HG03159 (cell line): Measurements from ENCODE around the gene KIAA0930.

Experiments used
- ATAC-seq: cut with Tn5 transposase; IDR thresholded peaks from one replicate; pipeline ENCODE4 v1.9.1; 2021; ENCODE audit warnings: mild to moderate bottlenecking, moderate library complexity; ENCODE audit not compliant: unreplicated experiment

Gene KIAA0930

GRCh38 chr22:45238957-45239680 is 1.6 kb downstream of the KIAA0930 start:
- no peak for ATAC-seq

GRCh38 chr22:45238076-45238956 is 2.4 kb downstream of the KIAA0930 start:
- no peak for ATAC-seq

GRCh38 chr22:45237065-45237990 is 3.4 kb downstream of the KIAA0930 start:
- no peak for ATAC-seq

GRCh38 chr22:45235851-45236342 is 4.8 kb downstream of the KIAA0930 start:
- ATAC-seq, result peak; percentile 3

- peak; percentile 76 for ATAC-seq
Observed at GRCh38 chr22:45235101-45235777, 5.5 kb downstream of the KIAA0930 start.

GRCh38 chr22:45233827-45234226 is 6.9 kb downstream of the KIAA0930 start:
- ATAC-seq, result no peak

GRCh38 chr22:45233386-45233785 is 7.3 kb downstream of the KIAA0930 start:
- ATAC-seq, result no peak

- ATAC-seq, result no peak
Observed at GRCh38 chr22:45231293-45231692, 9.4 kb downstream of the KIAA0930 start.

- no peak for ATAC-seq
Observed at GRCh38 chr22:45230026-45230721, 10.5 kb downstream of the KIAA0930 start.

GRCh38 chr22:45229181-45229580 is 11.5 kb downstream of the KIAA0930 start:
- ATAC-seq, result no peak

- no peak for ATAC-seq
Observed at GRCh38 chr22:45228401-45228754, 12.3 kb downstream of the KIAA0930 start.

- no peak for ATAC-seq
Observed at GRCh38 chr22:45227645-45228400, 12.9 kb downstream of the KIAA0930 start.

- ATAC-seq, result no peak
Observed at GRCh38 chr22:45226503-45227186, 14.0 kb downstream of the KIAA0930 start.

GRCh38 chr22:45225732-45226502 is 14.8 kb downstream of the KIAA0930 start:
- ATAC-seq, result no peak

- no peak for ATAC-seq
Observed at GRCh38 chr22:45224988-45225731, 15.5 kb downstream of the KIAA0930 start.

- no peak for ATAC-seq
Observed at GRCh38 chr22:45224331-45224730, 16.4 kb downstream of the KIAA0930 start.
